H9 (cell line): ENCODE measurements around the gene GPHN. TPM values are rescaled to one million over a fixed set of nuclear protein-coding genes. Genes with fewer than 3 reads are reported as not detected.

Experiments
- DNase-seq: peaks from one replicate; pipeline ENCODE4 v3.0.0-alpha.2; 2017
- H2AFZ ChIP-seq: one replicate; pipeline ENCODE4 v1.6.1; 2013; ENCODE audit warnings: mild to moderate bottlenecking, low read length, control low read depth, moderate library complexity
- H2AK5ac ChIP-seq: 2 replicates; pipeline ENCODE4 v1.6.1; 2013; ENCODE audit warnings: low read length, control low read depth, mixed read lengths; ENCODE audit not compliant: insufficient read length
- H2BK120ac ChIP-seq: one replicate; pipeline ENCODE4 v1.6.1; 2013; ENCODE audit warnings: low read depth, mild to moderate bottlenecking, low read length, control low read depth, inconsistent platforms; ENCODE audit not compliant: poor library complexity, severe bottlenecking
- H2BK12ac ChIP-seq: 2 replicates; pipeline ENCODE4 v1.6.1; 2013; ENCODE audit warnings: low read length, control low read depth, mixed read lengths, low read depth; ENCODE audit not compliant: insufficient read length
- H2BK15ac ChIP-seq: 2 replicates; pipeline ENCODE4 v1.6.1; 2013; ENCODE audit warnings: low read depth, low read length, control low read depth
- H2BK20ac ChIP-seq: one replicate; pipeline ENCODE4 v1.6.1; 2013; ENCODE audit warnings: low read depth, mild to moderate bottlenecking, low read length, control low read depth, inconsistent platforms; ENCODE audit not compliant: poor library complexity, severe bottlenecking
- H2BK5ac ChIP-seq: 2 replicates; pipeline ENCODE4 v1.6.1; 2013; ENCODE audit warnings: low read length, control low read depth, mixed read lengths; ENCODE audit not compliant: insufficient read length
- H3K14ac ChIP-seq: 2 replicates; pipeline ENCODE4 v1.6.1; 2013; ENCODE audit warnings: low read length, control low read depth; ENCODE audit not compliant: insufficient read depth
- H3K18ac ChIP-seq: 2 replicates; pipeline ENCODE4 v1.6.1; 2013; ENCODE audit warnings: low read depth, mild to moderate bottlenecking, mixed read lengths, low read length, control low read depth; ENCODE audit not compliant: insufficient read length
- H3K23ac ChIP-seq: 2 replicates; pipeline ENCODE4 v1.6.1; 2013; ENCODE audit warnings: low read length, control low read depth, mixed read lengths, low read depth; ENCODE audit not compliant: insufficient read length
- H3K23me2 ChIP-seq: 2 replicates; pipeline ENCODE4 v1.6.1; 2013; ENCODE audit warnings: low read depth, mild to moderate bottlenecking, mixed read lengths, low read length, control low read depth; ENCODE audit not compliant: insufficient read length, poor library complexity, severe bottlenecking
- H3K27ac ChIP-seq: 2 replicates; pipeline ENCODE4 v1.5.1; 2013; ENCODE audit warnings: low read length, control low read depth, mixed read lengths, low read depth; ENCODE audit not compliant: insufficient read length
- H3K27me3 ChIP-seq: 2 replicates; pipeline ENCODE4 v1.6.1; 2013; ENCODE audit warnings: low read length, control low read depth, inconsistent platforms; ENCODE audit not compliant: insufficient read depth
- H3K4ac ChIP-seq: 2 replicates; pipeline ENCODE4 v1.6.1; 2013; ENCODE audit warnings: low read depth, mild to moderate bottlenecking, control low read depth, inconsistent platforms, low read length, moderate library complexity
- H3K4me1 ChIP-seq: 2 replicates; pipeline ENCODE4 v1.6.1; 2013; ENCODE audit warnings: low read length, control low read depth, inconsistent platforms; ENCODE audit not compliant: insufficient read depth
- H3K4me2 ChIP-seq: 2 replicates; pipeline ENCODE4 v1.6.1; 2013; ENCODE audit warnings: low read length, control low read depth, mixed read lengths; ENCODE audit not compliant: insufficient read length, insufficient read depth
- H3K56ac ChIP-seq: 2 replicates; pipeline ENCODE4 v1.6.1; 2013; ENCODE audit warnings: low read depth, mild to moderate bottlenecking, mixed read lengths, low read length, control low read depth; ENCODE audit not compliant: insufficient read length
- H3K79me1 ChIP-seq: 2 replicates; pipeline ENCODE4 v1.6.1; 2013; ENCODE audit warnings: low read depth, mild to moderate bottlenecking, moderate library complexity, low read length, control low read depth, inconsistent platforms; ENCODE audit not compliant: insufficient read depth, poor library complexity, severe bottlenecking
- H3K79me2 ChIP-seq: 2 replicates; pipeline ENCODE4 v1.6.1; 2013; ENCODE audit warnings: low read length, control low read depth, inconsistent platforms; ENCODE audit not compliant: insufficient read depth
- H3K9ac ChIP-seq: 2 replicates; pipeline ENCODE4 v1.6.1; 2013; ENCODE audit warnings: low read length, control low read depth, mixed read lengths; ENCODE audit not compliant: insufficient read length; ENCODE audit errors: extremely low read depth
- H3K9me3 ChIP-seq: one replicate; pipeline ENCODE4 v1.6.1; 2013; ENCODE audit warnings: low read depth, low read length, inconsistent platforms; ENCODE audit not compliant: control insufficient read depth
- H3T11ph ChIP-seq: one replicate; pipeline ENCODE4 v1.6.1; 2013; ENCODE audit warnings: mild to moderate bottlenecking, low read length, control low read depth, inconsistent platforms
- H4K20me1 ChIP-seq: one replicate; pipeline ENCODE4 v1.6.1; 2013; ENCODE audit not compliant: control insufficient read depth, insufficient read length, insufficient read depth
- H4K5ac ChIP-seq: 2 replicates; pipeline ENCODE4 v1.6.1; 2013; ENCODE audit warnings: low read depth, mild to moderate bottlenecking, mixed read lengths, low read length, control low read depth; ENCODE audit not compliant: insufficient read length
- H4K8ac ChIP-seq: replicated peaks from 2 replicates; pipeline ENCODE4 v1.6.1; 2013; ENCODE audit warnings: low read length, control low read depth, mixed read lengths, low read depth; ENCODE audit not compliant: insufficient read length
- H4K91ac ChIP-seq: 2 replicates; pipeline ENCODE4 v1.6.1; 2013; ENCODE audit warnings: low read depth, mild to moderate bottlenecking, moderate library complexity, mixed read lengths, low read length, control low read depth; ENCODE audit not compliant: insufficient read length
- H3K27ac Mint-ChIP-seq, 3 experiments: 2 replicates in 2 of 3; 3 replicates in 1 of 3; pipeline ENCODE4 v1.8.0; 2020 to 2021; ENCODE audit warnings: mixed read lengths in 3 of 3, mild to moderate bottlenecking in 1 of 3, moderate library complexity in 1 of 3
- H3K27me3 Mint-ChIP-seq: 2 replicates; pipeline ENCODE4 v1.8.0; 2021; ENCODE audit warnings: low read depth, mild to moderate bottlenecking, moderate library complexity, mixed read lengths
- H3K36me3 Mint-ChIP-seq, 3 experiments: 2 replicates in 2 of 3; 3 replicates in 1 of 3; pipeline ENCODE4 v1.8.0; 2020 to 2021; ENCODE audit warnings: low read depth in 3 of 3, mixed read lengths in 3 of 3; ENCODE audit not compliant: insufficient read depth in 1 of 3
- H3K4me1 Mint-ChIP-seq, 2 experiments: 2 replicates each; pipeline ENCODE4 v1.8.0; 2020; ENCODE audit warnings: mixed read lengths in 2 of 2
- H3K4me3 Mint-ChIP-seq, 2 experiments: 2 replicates in 1 of 2; 3 replicates in 1 of 2; pipeline ENCODE4 v1.8.0; 2020 to 2021; ENCODE audit warnings: mild to moderate bottlenecking in 2 of 2, mixed read lengths in 2 of 2, moderate library complexity in 1 of 2
- H3K9me3 Mint-ChIP-seq, 2 experiments: 2 replicates in 1 of 2; 3 replicates in 1 of 2; pipeline ENCODE4 v1.8.0; 2020; ENCODE audit warnings: mild to moderate bottlenecking in 2 of 2, mixed read lengths in 2 of 2, moderate library complexity in 1 of 2
- CTCF ChIP-seq: fragments of 200-600 bp; sonication (generic); conservative IDR thresholded peaks from 3 replicates; pipeline ENCODE4 v1.8.0; 2021; ENCODE audit warnings: antibody characterized with exemption, mild to moderate bottlenecking
- WGBS: extraction: QIAGEN DNeasy Blood & Tissue Kit; methylation state at CpG from one replicate; pipeline ENCODE4 v1.1.7; 2013; ENCODE audit warnings: missing lambda C conversion rate, low lambda C conversion rate, mixed read lengths; ENCODE audit not compliant: insufficient read length; ENCODE audit errors: extremely low coverage; 5-methylcytosine and 5-hydroxymethylcytosine counted together
- total RNA-seq: library from RNA; stranded (reverse); gene quantifications from 2 replicates; pipeline ENCODE4 v1.2.1, GENCODE V29; 2021

GPHN gene
- total RNA-seq, 1 experiment from 2014 or later, result 16.1 TPM

- Histone ChIP-seq H4K5ac (no peak overlapping the region), H3K18ac (no peak overlapping the region), H3K27me3 (no peaks in the 10 kb centered on the region), H3K23me2 (no peaks in the 10 kb centered on the region), H4K91ac (no peak overlapping the region), H2AFZ (no peak overlapping the region), H4K20me1 (no peaks in the 10 kb centered on the region), H3K4me2 (no peak overlapping the region), H3K4me1 (no peaks in the 10 kb centered on the region), H3K9ac (no peak overlapping the region), H2BK5ac (no peak overlapping the region), H3K79me1 (no peaks in the 10 kb centered on the region), H2AK5ac (no peak overlapping the region), H2BK120ac (no peak overlapping the region), H3K27ac (no peak overlapping the region), H3K9me3 (no peaks in the 10 kb centered on the region), H3K56ac (no peak overlapping the region), H4K8ac (no peak overlapping the region), H3K14ac (no peak overlapping the region), H3K23ac (no peak overlapping the region), H3K4ac (no peak overlapping the region), H3K79me2 (no peaks in the 10 kb centered on the region), H2BK20ac (no peak overlapping the region), H2BK15ac (no peak overlapping the region), H2BK12ac (no peak overlapping the region), H3T11ph (no peak overlapping the region)
- DNase-seq, result no peak
- Mint-ChIP-seq H3K36me3 (peaks cover 12 to 29% (median 28%) of the 10 kb centered on the region in 3 experiments), H3K27me3 (peaks cover 1% of the 10 kb centered on the region; the same call in 1 of the 2 replicates), H3K4me1 (peaks cover 0 to 3% of the 10 kb centered on the region in 2 experiments; a peak in 1 of 4 replicates), H3K9me3 (peaks cover 33 to 50% of the 10 kb centered on the region in 2 experiments), H3K27ac (no peak overlapping the region), H3K4me3 (no peak overlapping the region)
- TF ChIP-seq CTCF, result no peak
- no CpG with 5 or more reads among the region's 21 CpGs for WGBS
Measured at GRCh38 chr14:67056684-67057083, 548.7 kb downstream of the GPHN start.
